ENCODE data around the gene CCND2.

The CCND2 gene

DNA sequence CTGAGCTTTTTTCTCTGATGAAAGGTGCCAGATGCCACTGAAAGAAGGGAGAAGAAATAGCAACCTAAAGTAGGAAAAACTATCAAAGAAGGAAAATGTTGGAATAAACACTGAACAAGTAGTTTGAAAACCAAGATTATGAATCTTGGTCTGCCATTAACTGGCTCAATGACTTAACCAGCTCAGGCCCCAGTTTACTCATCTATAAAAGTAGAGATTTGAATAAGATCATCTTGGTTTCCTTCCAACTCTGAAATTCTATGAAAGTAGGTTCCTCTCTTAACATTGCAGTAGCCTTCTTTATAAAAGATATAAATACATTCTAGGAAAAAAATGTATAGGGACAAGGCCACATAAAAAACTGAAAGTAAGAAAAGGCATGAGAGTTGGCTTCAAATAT lies 16.1 kb upstream of the CCND2 start:
- no peak for DNase-seq (ENCODE audit: low spot score)

GRCh38 chr12:4259099-4259498 lies 14.5 kb upstream of the CCND2 start:
- DNase-seq (ENCODE audit: low spot score): no peak

DNA sequence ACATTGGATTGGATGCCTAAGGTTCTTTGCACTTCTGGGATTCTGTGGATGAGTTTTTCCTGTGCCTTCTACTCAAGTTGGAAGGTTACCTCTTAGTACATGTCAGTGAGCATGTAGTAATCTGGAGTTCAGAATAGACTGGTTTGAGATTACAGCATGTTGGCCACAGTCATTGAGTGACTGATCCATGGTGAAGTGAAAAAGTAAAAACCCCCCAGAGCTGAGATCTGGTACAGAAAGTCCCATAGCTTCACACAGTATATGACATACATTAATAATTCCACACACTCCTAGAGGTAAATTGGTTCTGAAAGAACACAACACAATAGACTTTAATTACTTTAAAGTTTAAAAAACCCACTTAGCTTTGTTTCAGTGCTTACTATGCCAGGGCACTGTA lies 11.9 kb upstream of the CCND2 start:
- no peak for DNase-seq (ENCODE audit: low spot score)

DNA sequence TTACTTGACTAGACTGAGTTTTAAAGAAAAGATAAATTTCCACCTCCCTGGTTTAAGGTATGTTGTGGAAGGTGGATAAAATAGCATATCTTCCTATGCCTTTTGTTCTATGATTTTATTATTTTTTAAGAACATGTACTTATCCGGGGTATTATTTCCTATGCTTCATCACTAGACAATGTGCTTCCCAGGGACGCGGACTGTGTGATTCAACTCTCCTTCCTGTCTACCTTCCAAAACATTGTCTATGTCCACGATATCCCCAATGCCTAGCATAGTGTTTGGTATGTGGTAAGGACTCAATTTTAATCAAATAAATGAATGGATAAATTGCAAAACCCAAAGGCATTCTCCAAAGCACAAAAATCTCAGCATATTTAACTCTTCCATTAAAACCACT lies 8.3 kb upstream of the CCND2 start:
- no peak for DNase-seq (ENCODE audit: low spot score)

DNA sequence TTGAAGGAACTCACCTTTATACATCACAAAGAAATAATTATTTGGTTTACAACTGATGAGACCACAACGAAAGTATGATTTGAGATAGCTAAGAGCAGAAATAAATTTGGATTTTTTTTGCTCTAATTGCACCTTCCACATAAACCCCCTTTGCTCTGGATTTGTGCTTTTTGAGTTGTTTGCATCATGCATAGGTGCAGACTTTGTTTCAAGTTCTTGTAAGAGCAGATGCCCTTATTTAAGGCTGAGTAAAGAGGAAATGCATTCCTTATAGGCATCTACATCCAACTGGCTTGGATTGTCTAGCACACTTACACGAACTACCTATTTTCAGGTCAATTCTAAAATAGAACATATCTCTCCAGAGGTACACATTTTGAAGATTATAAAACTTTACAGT lies 6.6 kb upstream of the CCND2 start:
- no peak for DNase-seq (ENCODE audit: low spot score)

DNA sequence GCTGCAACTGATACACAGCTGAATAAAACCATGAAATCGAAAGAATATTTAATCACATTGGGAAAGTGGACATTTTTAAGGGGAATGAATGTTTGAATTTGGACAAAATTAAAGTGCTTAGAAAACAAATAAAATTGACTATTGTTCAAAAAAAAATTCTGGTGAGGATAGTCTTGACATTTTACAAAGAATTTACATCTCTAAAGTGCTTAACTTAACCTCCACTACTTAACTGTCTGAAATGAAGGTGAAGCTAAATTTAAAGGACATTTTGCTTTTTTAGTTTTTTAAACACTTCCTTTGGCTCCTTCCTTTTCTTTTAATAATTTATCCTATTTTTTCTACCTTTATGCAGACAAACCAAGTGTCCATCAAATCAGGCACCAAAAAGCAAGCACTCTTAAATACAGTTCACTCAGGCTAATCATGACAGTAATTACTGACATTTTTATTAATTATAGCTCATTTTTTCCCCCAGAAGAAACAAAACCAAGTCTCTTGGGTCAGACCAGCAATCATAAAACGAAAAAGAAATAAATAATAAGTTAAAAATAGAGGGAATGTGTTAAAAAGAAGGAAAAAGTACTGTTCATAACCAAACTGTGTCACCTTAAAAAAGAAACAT lies 5.7 kb upstream of the CCND2 start:
- DNase-seq (ENCODE audit: low spot score): no peak

GRCh38 chr12:4268329-4269181 lies 5.0 kb upstream of the CCND2 start:
- DNase-seq (ENCODE audit: low spot score): no peak

DNA sequence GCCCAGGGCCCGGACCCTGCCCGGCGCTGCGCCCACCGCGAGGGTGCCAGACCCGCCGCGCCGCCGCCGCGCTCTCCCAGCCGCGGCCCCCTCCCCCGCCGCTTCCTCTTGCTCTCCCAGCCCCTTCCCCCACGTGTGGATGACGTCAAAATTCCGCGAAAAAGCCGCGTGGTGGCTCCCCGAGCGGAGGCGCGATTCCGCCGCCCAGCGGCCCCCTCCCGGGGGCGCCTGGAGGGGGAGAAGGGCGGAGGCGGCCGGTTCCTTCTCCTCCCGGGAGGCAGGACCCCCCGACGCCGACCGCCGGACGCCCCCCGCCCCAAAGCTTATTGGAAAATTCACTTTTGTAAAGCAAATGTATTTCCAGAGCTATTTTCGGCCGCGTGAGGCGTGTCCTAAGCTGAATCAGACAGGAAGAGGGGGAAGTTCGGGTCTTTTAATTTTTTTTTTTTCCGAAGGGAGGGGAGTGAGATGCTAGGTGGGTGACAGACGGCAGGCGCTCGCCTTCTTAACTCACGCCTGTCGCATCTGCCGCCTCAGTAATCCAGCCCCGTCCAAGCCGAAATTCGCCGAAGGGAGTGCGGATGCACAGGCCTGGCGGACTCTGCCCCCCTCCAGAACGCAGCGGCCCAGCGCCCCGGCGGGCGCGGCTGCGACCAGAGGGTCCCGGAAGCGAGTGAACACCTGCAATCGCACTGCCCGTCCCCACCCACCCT lies 4.1 kb upstream of the CCND2 start:
- DNase-seq (ENCODE audit: low spot score): no peak

DNA sequence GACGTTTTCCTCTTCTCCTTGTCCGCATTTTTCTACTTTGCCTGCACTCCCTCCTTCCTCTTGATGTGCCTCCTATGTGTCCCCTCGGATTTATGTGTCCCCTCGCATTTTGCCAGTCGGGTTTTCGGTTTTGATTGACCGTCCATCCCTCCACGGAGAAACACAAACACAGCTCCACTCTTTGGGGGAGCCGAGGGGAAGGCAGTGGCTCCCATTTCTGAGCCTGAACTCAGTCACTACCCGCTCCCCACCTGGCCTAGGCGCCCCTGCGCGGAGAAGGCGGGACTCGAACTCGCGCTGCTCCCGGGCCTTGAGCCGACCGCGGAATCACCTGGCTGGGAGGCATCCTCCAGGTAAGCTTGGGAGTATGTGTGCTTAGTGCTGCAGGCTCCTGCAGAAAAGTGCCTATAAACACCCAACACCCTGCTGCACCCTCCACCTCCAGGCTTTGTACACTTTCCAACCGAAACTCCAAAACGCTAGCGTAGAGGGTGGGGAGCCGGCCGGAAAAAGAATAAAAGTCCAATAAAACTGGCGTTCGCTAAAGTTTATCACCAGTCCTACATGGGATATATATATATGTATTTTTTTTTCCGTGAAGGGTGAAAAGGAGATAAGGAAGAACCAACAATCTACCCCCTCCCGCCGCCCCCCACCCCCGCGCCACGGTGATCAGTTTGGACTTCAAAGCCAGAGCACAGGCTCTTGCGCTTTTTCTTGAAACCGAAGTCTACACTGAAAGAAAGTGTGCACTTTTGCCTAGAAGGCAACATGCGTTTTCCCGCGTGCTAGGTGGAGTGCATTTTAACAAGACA lies 3.3 kb upstream of the CCND2 start:
- no peak for DNase-seq (ENCODE audit: low spot score)

- no peak for DNase-seq (ENCODE audit: low spot score)
Measured at GRCh38 chr12:4270831-4271716, 2.5 kb upstream of the CCND2 start.

DNA sequence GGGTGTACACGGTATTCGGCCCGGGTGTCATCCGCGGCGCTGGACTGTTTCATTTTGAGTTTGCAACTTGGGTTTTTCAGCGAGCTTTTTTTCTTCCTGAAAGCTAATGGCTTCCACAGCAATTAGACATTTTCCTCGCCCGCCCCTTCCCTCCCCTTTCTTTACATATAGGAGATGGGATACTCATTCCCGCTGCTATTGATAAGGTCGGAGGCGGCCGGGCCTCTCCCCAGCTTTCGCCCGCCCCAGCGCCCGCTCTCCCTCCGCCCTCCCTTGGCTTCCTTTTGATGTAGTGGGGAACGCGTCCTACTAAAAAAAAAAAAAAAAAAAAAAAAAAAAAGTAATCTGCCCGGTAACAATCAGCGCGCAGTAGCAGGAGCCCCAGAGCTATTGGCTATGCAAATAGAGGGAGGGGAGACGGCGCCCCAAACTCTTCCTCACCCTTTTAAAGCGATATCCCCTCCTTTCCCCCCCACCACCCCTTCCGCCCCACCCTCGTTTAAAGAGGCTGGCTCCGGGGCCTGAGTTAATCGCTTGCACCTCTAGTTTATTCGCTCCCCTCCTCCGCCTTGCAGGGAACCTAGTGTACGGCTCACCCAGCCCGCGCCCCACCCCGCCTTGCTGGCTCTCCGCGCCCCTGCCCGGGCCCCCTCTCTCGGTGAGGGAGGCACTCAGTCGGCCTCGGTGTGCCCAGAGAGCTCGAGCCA lies 1.7 kb upstream of the CCND2 start:
- DNase-seq (ENCODE audit: low spot score): peak; percentile 9

DNA sequence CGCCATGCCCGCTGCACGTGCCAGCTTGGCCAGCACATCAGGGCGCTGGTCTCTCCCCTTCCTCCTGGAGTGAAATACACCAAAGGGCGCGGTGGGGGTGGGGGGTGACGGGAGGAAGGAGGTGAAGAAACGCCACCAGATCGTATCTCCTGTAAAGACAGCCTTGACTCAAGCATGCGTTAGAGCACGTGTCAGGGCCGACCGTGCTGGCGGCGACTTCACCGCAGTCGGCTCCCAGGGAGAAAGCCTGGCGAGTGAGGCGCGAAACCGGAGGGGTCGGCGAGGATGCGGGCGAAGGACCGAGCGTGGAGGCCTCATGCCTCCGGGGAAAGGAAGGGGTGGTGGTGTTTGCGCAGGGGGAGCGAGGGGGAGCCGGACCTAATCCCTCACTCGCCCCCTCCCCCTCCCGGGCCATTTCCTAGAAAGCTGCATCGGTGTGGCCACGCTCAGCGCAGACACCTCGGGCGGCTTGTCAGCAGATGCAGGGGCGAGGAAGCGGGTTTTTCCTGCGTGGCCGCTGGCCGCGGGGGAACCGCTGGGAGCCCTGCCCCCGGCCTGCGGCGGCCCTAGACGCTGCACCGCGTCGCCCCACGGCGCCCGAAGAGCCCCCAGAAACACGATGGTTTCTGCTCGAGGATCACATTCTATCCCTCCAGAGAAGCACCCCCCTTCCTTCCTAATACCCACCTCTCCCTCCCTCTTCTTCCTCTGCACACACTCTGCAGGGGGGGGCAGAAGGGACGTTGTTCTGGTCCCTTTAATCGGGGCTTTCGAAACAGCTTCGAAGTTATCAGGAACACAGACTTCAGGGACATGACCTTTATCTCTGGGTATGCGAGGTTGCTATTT lies 914 bp upstream of the CCND2 start:
- DNase-seq (ENCODE audit: low spot score): no peak

DNA sequence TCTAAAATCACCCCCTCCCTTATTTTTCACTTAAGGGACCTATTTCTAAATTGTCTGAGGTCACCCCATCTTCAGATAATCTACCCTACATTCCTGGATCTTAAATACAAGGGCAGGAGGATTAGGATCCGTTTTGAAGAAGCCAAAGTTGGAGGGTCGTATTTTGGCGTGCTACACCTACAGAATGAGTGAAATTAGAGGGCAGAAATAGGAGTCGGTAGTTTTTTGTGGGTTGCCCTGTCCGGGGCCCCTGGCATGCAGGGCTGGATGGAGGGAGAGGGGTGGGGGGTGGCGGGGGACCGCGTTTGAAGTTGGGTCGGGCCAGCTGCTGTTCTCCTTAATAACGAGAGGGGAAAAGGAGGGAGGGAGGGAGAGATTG lies 300 bp upstream of the CCND2 start:
- no peak for DNase-seq (ENCODE audit: low spot score)

GRCh38 chr12:4274396-4275015 lies 944 bp downstream of the CCND2 start:
- DNase-seq (ENCODE audit: low spot score): no peak

DNA sequence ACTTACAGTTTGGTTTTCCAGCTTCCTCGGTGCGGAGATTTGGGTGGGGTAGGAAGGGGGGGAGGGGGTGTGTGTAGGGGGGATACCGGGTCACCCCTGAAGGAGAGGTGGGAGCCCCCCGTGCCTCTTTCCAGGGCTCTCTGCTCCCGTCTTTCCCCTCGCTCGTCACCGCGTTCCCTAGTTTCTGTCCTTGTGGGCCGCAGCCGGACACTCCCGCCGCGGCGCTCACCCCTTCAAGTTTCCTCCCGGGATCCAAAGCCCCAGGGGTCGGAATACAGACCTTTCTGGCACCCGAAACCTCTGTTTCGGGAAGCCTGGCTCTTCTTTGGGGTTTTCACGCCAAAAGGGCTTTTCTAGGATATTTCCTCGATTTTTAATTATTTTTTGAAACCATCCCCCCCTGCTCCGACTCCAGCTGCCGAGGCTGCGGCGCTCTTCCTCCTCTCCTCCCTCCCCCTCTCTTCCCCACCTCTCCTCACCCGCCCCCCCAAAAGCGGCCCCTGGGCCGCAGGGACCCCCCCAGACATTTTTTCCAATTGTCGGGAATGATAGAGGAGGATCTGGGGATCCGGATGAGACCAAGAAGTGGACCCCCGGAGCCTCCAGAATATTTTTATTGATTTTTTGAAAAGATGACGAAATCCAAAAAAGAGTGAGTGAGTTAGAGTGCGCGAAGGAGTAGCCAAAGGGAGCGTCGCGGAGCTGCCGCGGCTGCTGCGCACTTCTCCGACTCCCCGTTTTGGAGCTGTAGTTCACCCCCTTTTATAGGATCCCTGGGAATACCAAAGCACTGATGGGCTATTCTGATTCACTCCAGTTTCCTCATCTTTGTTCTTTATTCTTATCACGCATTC lies 1.7 kb downstream of the CCND2 start:
- no peak for DNase-seq (ENCODE audit: low spot score)

GRCh38 chr12:4275870-4276301 lies 2.3 kb downstream of the CCND2 start:
- DNase-seq (ENCODE audit: low spot score): no peak

- DNase-seq (ENCODE audit: low spot score): peak; percentile 79
Measured at GRCh38 chr12:4276524-4277204, 3.1 kb downstream of the CCND2 start.

DNA sequence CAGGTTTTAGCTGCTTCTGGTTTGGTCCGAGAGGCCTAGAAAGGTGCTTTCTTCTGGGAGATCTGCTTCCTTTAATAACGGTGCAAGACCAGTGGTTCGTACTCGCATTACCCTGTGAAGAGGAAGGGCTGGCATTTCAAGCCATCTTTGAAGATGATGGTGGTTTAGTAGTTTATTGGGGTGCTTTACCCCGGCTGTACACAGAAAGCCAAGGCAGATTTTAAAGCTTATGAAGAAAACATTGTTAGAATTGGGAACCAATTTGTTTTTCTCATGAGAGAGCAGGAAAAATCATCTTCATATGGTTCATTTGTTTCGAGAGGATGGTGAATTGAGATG lies 3.6 kb downstream of the CCND2 start:
- DNase-seq (ENCODE audit: low spot score): no peak
